Activated T-helper 1 cell treated with anti-CD3 and anti-CD28 coated beads, Interleukin-12 subunit alpha, Interleukin-12 subunit beta, Interleukin-2, Interleukin-4 antibody, amounts not matched to agents 30 ng/mL and 10 ng/mL and 1 ng/mL, durations not matched to agents 14 hours and 24 hours and 36 hours (primary cell): Measurements from ENCODE around the gene LTBP1. TPM values are rescaled to one million over a fixed set of nuclear protein-coding genes. Genes with fewer than 3 reads are reported as not detected.

Source experiments
- DNase-seq: peaks from one replicate; pipeline ENCODE4 v3.0.0; 2021; ENCODE audit warnings: low spot score
- H3K27ac Mint-ChIP-seq: one replicate; pipeline ENCODE4 v1.8.0; 2021; ENCODE audit warnings: mild to moderate bottlenecking, mixed read lengths
- H3K27me3 Mint-ChIP-seq: one replicate; pipeline ENCODE4 v1.8.0; 2022; ENCODE audit warnings: mild to moderate bottlenecking, moderate library complexity, mixed read lengths; ENCODE audit not compliant: insufficient read depth
- H3K36me3 Mint-ChIP-seq: one replicate; pipeline ENCODE4 v1.8.0; 2021; ENCODE audit warnings: low read depth, mixed read lengths
- H3K4me1 Mint-ChIP-seq: one replicate; pipeline ENCODE4 v1.8.0; 2021; ENCODE audit warnings: low read depth, mixed read lengths
- H3K4me3 Mint-ChIP-seq: one replicate; pipeline ENCODE4 v1.8.0; 2021; ENCODE audit warnings: mild to moderate bottlenecking, moderate library complexity, mixed read lengths
- H3K9me3 Mint-ChIP-seq: one replicate; pipeline ENCODE4 v1.8.0; 2021; ENCODE audit warnings: mixed read lengths
- intact Hi-C: fragments of 100-400 bp; cut with micrococcal nuclease; formaldehyde crosslinking; loops from one replicate; pipeline ENCODE4 v1.15.1; 2024
- total RNA-seq: library from RNA; stranded (reverse); gene quantifications from 2 replicates; pipeline ENCODE4 v1.2.3, GENCODE V29; 2022

Gene LTBP1
- total RNA-seq, 1 donor from 2014 or later, result 0.26 TPM

- intact Hi-C loops, result no loop called here
- no peak overlapping the region for H3K4me3 Mint-ChIP-seq
- H3K36me3 Mint-ChIP-seq, result no peaks in the 10 kb centered on the region
- no peaks in the 10 kb centered on the region for H3K9me3 Mint-ChIP-seq
- no peak overlapping the region for H3K27ac Mint-ChIP-seq
- no peak for DNase-seq
- H3K4me1 Mint-ChIP-seq, result peaks cover 8% of the 10 kb centered on the region
- H3K27me3 Mint-ChIP-seq, result peaks cover 2% of the 10 kb centered on the region
Observed at GRCh38 chr2:33068261-33068660, 121.5 kb downstream of the LTBP1 start.

- Mint-ChIP-seq H3K36me3 (no peaks in the 10 kb centered on the region), H3K4me3 (no peak overlapping the region), H3K27ac (no peak overlapping the region), H3K4me1 (peaks cover 8% of the 10 kb centered on the region), H3K9me3 (no peaks in the 10 kb centered on the region), H3K27me3 (peaks cover 5% of the 10 kb centered on the region)
- intact Hi-C loops, result no loop called here
- peak; percentile 13 for DNase-seq
Observed at GRCh38 chr2:33069894-33070651, 123.3 kb downstream of the LTBP1 start.

- no peak overlapping the region for H3K27ac Mint-ChIP-seq
- no peaks in the 10 kb centered on the region for H3K9me3 Mint-ChIP-seq
- no peaks in the 10 kb centered on the region for H3K36me3 Mint-ChIP-seq
- peaks cover 8% of the 10 kb centered on the region for H3K4me1 Mint-ChIP-seq
- intact Hi-C loops, result no loop called here
- H3K27me3 Mint-ChIP-seq, result peaks cover 5% of the 10 kb centered on the region
- no peak overlapping the region for H3K4me3 Mint-ChIP-seq
- no peak for DNase-seq
Observed at GRCh38 chr2:33071591-33071990, 124.8 kb downstream of the LTBP1 start.

- Mint-ChIP-seq H3K4me1 (peaks cover 8% of the 10 kb centered on the region), H3K9me3 (no peaks in the 10 kb centered on the region), H3K27ac (no peak overlapping the region), H3K27me3 (peaks cover 6% of the 10 kb centered on the region), H3K4me3 (no peak overlapping the region), H3K36me3 (no peaks in the 10 kb centered on the region)
- DNase-seq, result no peak
- intact Hi-C loops, result no loop called here
Observed at GRCh38 chr2:33072614-33073013, 125.9 kb downstream of the LTBP1 start.

- Mint-ChIP-seq H3K9me3 (no peaks in the 10 kb centered on the region), H3K4me3 (no peak overlapping the region), H3K36me3 (no peaks in the 10 kb centered on the region), H3K4me1 (peaks cover 8% of the 10 kb centered on the region), H3K27me3 (peaks cover 6% of the 10 kb centered on the region), H3K27ac (no peak overlapping the region)
- no peak for DNase-seq
- intact Hi-C loops, result no loop called here
Observed at GRCh38 chr2:33073018-33073417, 126.3 kb downstream of the LTBP1 start.

GRCh38 chr2:33074197-33074596 lies 127.4 kb downstream of the LTBP1 start:
- no peak overlapping the region for H3K27ac Mint-ChIP-seq
- DNase-seq, result no peak
- H3K36me3 Mint-ChIP-seq, result no peaks in the 10 kb centered on the region
- H3K4me3 Mint-ChIP-seq, result no peak overlapping the region
- intact Hi-C loops, result no loop called here
- H3K9me3 Mint-ChIP-seq, result no peaks in the 10 kb centered on the region
- H3K4me1 Mint-ChIP-seq, result peaks cover 8% of the 10 kb centered on the region
- peaks cover 6% of the 10 kb centered on the region for H3K27me3 Mint-ChIP-seq

GRCh38 chr2:33077311-33077710 lies 130.6 kb downstream of the LTBP1 start:
- Mint-ChIP-seq H3K36me3 (no peaks in the 10 kb centered on the region), H3K27me3 (peaks cover 4% of the 10 kb centered on the region), H3K4me1 (no peaks in the 10 kb centered on the region), H3K4me3 (no peak overlapping the region), H3K9me3 (no peaks in the 10 kb centered on the region), H3K27ac (no peak overlapping the region)
- no peak for DNase-seq
- intact Hi-C loops, result no loop called here

- Mint-ChIP-seq H3K27me3 (peaks cover 4% of the 10 kb centered on the region), H3K36me3 (no peaks in the 10 kb centered on the region), H3K4me1 (no peaks in the 10 kb centered on the region), H3K27ac (no peak overlapping the region), H3K9me3 (no peaks in the 10 kb centered on the region), H3K4me3 (no peak overlapping the region)
- DNase-seq, result no peak
- intact Hi-C loops, result no loop called here
Observed at GRCh38 chr2:33077844-33078243, 131.1 kb downstream of the LTBP1 start.

- Mint-ChIP-seq H3K9me3 (no peaks in the 10 kb centered on the region), H3K4me1 (no peaks in the 10 kb centered on the region), H3K27ac (no peak overlapping the region), H3K27me3 (peaks cover 2% of the 10 kb centered on the region), H3K36me3 (no peaks in the 10 kb centered on the region), H3K4me3 (no peak overlapping the region)
- intact Hi-C loops, result no loop called here
- DNase-seq, result no peak
Observed at GRCh38 chr2:33081691-33082090, 134.9 kb downstream of the LTBP1 start.

- H3K4me3 Mint-ChIP-seq, result no peak overlapping the region
Observed at GRCh38 chr2:33083699-33084387, 137.1 kb downstream of the LTBP1 start.

GRCh38 chr2:33084433-33084832 lies 137.7 kb downstream of the LTBP1 start:
- H3K4me3 Mint-ChIP-seq, result no peak overlapping the region
- H3K36me3 Mint-ChIP-seq, result no peaks in the 10 kb centered on the region
- DNase-seq, result no peak
- no peaks in the 10 kb centered on the region for H3K9me3 Mint-ChIP-seq
- no peaks in the 10 kb centered on the region for H3K27me3 Mint-ChIP-seq
- intact Hi-C loops, result no loop called here
- no peaks in the 10 kb centered on the region for H3K4me1 Mint-ChIP-seq
- no peak overlapping the region for H3K27ac Mint-ChIP-seq

More at GRCh38 chr2:33083699-33084387, 137.1 kb downstream of the LTBP1 start:
- intact Hi-C loops, result no loop called here
- H3K4me1 Mint-ChIP-seq, result no peaks in the 10 kb centered on the region
- no peaks in the 10 kb centered on the region for H3K36me3 Mint-ChIP-seq
- no peaks in the 10 kb centered on the region for H3K27me3 Mint-ChIP-seq
- no peaks in the 10 kb centered on the region for H3K9me3 Mint-ChIP-seq
- DNase-seq, result no peak
- no peak overlapping the region for H3K27ac Mint-ChIP-seq

- Mint-ChIP-seq H3K9me3 (no peaks in the 10 kb centered on the region), H3K36me3 (no peaks in the 10 kb centered on the region), H3K27ac (no peak overlapping the region), H3K27me3 (no peaks in the 10 kb centered on the region), H3K4me3 (no peak overlapping the region), H3K4me1 (no peaks in the 10 kb centered on the region)
- intact Hi-C loops, result no loop called here
- DNase-seq, result no peak
Observed at GRCh38 chr2:33085646-33086045, 138.9 kb downstream of the LTBP1 start.

- H3K36me3 Mint-ChIP-seq, result no peaks in the 10 kb centered on the region
- H3K4me3 Mint-ChIP-seq, result no peak overlapping the region
- DNase-seq, result no peak
- no peaks in the 10 kb centered on the region for H3K4me1 Mint-ChIP-seq
- H3K27ac Mint-ChIP-seq, result no peak overlapping the region
- H3K27me3 Mint-ChIP-seq, result no peaks in the 10 kb centered on the region
- no peaks in the 10 kb centered on the region for H3K9me3 Mint-ChIP-seq
- intact Hi-C loops, result no loop called here
Observed at GRCh38 chr2:33086400-33087015, 139.8 kb downstream of the LTBP1 start.
